Smooth muscle cell (in vitro differentiated cells): Measurements from ENCODE around the gene RUFY3. TPM values are rescaled to one million over a fixed set of nuclear protein-coding genes. Genes with fewer than 3 reads are reported as not detected.
"Not testable (repeated sequence)": the region's sequence is repeated elsewhere in the genome, so short reads cannot be mapped to it uniquely, and the experiment has no call there.

Experiments
- DNase-seq: peaks from one replicate; lab custom pipeline; 2025; ENCODE audit not compliant: unreplicated experiment; lab: John Stamatoyannopoulos, UW
- H2AFZ ChIP-seq: fragments of 200-600 bp; sonication (generic); 2 replicates; pipeline ENCODE4 v1.6.0; 2016; ENCODE audit warnings: antibody characterized with exemption, low read depth, mild to moderate bottlenecking
- H3F3A ChIP-seq: fragments of 200-600 bp; sonication (generic); 2 replicates; pipeline ENCODE4 v1.6.0; 2017; ENCODE audit warnings: antibody characterized with exemption, low read depth
- H3K27ac ChIP-seq: fragments of 200-600 bp; sonication (generic); 2 replicates; pipeline ENCODE4 v1.5.1; 2016; ENCODE audit warnings: low read depth, mild to moderate bottlenecking
- H3K27me3 ChIP-seq: fragments of 200-600 bp; sonication (generic); 2 replicates; pipeline ENCODE4 v1.6.1; 2016; ENCODE audit warnings: low read depth, mild to moderate bottlenecking
- H3K36me3 ChIP-seq: fragments of 200-600 bp; sonication (generic); 2 replicates; pipeline ENCODE4 v1.5.1; 2016; ENCODE audit warnings: low read depth
- H3K4me1 ChIP-seq: fragments of 200-600 bp; sonication (generic); 2 replicates; pipeline ENCODE4 v1.5.1; 2016; ENCODE audit warnings: low read depth
- H3K4me2 ChIP-seq: fragments of 200-600 bp; sonication (generic); 2 replicates; pipeline ENCODE4 v1.6.0; 2016; ENCODE audit warnings: mild to moderate bottlenecking
- H3K4me3 ChIP-seq: fragments of 200-600 bp; sonication (generic); 2 replicates; pipeline ENCODE4 v1.5.1; 2016; ENCODE audit warnings: mild to moderate bottlenecking
- H3K79me2 ChIP-seq: fragments of 200-600 bp; sonication (generic); 2 replicates; pipeline ENCODE4 v1.6.0; 2016; ENCODE audit warnings: low read depth, mild to moderate bottlenecking
- H3K9ac ChIP-seq: fragments of 200-600 bp; sonication (generic); 2 replicates; pipeline ENCODE4 v1.6.0; 2016; ENCODE audit warnings: low read depth
- H3K9me3 ChIP-seq: fragments of 200-600 bp; sonication (generic); replicated peaks from 2 replicates; pipeline ENCODE4 v1.5.1; 2016; ENCODE audit warnings: low read depth
- H4K20me1 ChIP-seq: fragments of 200-600 bp; sonication (generic); 2 replicates; pipeline ENCODE4 v1.6.0; 2016; ENCODE audit warnings: low read depth
- WGBS: methylation state at CpG from one replicate; pipeline ENCODE4 v1.1.7; 2016; ENCODE audit warnings: low lambda C conversion rate; 5-methylcytosine and 5-hydroxymethylcytosine counted together
- polyA plus RNA-seq: library from polyadenylated mRNA; unstranded; fragments of >200 nt; fragmentation: Nextera tagmentation; extraction: Ambion mirVana; gene quantifications from 2 replicates; pipeline ENCODE4 v1.2.1, GENCODE V29; 2016
- total RNA-seq: library from RNA; depleted of rRNA; stranded (reverse); fragments of >200 nt; gene quantifications from 2 replicates; pipeline ENCODE4 v1.2.3, GENCODE V29; 2014
- TF ChIP-seq, protein P1 (sequence below): fragments of 200-600 bp; sonication (generic); IDR thresholded peaks from 2 replicates; pipeline ENCODE4 v1.5.1; 2017; ENCODE audit warnings: borderline replicate concordance, mild to moderate bottlenecking, antibody characterized with exemption; ENCODE audit not compliant: insufficient read depth, poor library complexity, severe bottlenecking

The RUFY3 gene
- total and polyA plus RNA-seq, 2 experiments from 2014 or later, result 22.2 to 49.2 TPM

DNA sequence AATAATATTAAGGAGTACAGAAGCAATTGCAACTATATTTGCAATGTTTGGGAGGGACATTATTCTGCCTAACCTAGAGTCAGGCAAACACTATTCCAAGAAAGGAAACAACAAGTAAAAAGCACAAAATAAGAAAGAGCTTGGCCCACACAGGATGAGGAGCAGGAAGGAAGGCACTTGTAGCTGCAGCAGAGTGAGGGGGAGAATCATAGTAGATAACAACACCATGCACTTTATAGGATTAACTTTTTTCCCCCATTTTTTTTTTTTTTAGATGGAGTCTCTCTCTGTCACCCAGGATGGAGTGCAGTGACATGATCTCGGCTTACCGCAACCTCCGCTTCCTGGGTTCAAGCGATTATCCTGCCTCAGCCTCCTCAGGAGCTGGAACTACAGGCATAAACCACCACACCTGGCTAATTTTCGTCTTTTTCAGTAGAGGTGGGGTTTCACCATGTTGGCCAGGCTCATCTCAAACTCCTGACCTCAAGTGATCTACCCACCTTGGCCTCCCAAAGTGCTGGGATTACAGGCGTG, 45.1 kb upstream of the RUFY3 start:
- Histone ChIP-seq H3F3A (no peaks in the 10 kb centered on the region), H3K27ac (no peak overlapping the region), H3K79me2 (no peaks in the 10 kb centered on the region), H3K36me3 (no peaks in the 10 kb centered on the region), H2AFZ (no peak overlapping the region), H3K4me1 (no peaks in the 10 kb centered on the region), H3K4me3 (no peak overlapping the region), H3K9ac (no peak overlapping the region), H3K9me3 (no peaks in the 10 kb centered on the region), H3K4me2 (no peak overlapping the region), H3K27me3 (no peaks in the 10 kb centered on the region), H4K20me1 (no peaks in the 10 kb centered on the region)
- 87% methylated on average over 6 of the region's 6 CpGs for WGBS
- TF ChIP-seq, protein P1, sequence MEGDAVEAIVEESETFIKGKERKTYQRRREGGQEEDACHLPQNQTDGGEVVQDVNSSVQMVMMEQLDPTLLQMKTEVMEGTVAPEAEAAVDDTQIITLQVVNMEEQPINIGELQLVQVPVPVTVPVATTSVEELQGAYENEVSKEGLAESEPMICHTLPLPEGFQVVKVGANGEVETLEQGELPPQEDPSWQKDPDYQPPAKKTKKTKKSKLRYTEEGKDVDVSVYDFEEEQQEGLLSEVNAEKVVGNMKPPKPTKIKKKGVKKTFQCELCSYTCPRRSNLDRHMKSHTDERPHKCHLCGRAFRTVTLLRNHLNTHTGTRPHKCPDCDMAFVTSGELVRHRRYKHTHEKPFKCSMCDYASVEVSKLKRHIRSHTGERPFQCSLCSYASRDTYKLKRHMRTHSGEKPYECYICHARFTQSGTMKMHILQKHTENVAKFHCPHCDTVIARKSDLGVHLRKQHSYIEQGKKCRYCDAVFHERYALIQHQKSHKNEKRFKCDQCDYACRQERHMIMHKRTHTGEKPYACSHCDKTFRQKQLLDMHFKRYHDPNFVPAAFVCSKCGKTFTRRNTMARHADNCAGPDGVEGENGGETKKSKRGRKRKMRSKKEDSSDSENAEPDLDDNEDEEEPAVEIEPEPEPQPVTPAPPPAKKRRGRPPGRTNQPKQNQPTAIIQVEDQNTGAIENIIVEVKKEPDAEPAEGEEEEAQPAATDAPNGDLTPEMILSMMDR, result no peak
- no peak for DNase-seq

DNA sequence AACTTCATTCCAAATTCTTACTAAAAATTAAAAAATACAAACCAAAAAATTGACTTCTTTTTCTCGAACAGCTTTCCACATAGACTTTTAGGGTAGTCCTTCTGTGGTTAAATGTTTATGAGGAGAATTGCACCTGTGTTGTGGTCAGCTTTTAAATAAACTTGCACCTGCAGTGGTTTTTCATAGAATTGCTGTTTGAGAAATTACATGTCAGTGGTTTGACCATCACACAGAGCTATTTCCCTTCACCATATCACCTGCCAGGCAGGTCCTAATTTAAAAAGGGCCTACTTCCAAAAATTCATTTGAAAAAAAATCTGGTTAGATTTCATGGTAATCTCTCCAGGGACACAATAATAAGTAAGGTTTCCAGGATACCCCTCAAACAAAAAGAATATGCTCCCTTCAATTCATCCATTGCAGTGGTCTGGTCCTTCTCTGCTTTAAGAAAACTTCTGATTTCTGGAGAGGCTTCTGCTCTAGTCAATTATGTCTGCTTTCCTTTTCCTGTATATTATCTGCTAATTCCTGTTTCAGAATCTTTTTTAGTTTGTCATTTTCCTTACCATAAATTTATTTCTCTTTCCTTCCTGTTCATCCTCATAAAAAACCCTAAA, 43.3 kb upstream of the RUFY3 start:
- Histone ChIP-seq H4K20me1 (no peaks in the 10 kb centered on the region), H3K9ac (no peak overlapping the region), H2AFZ (no peak overlapping the region), H3K9me3 (no peaks in the 10 kb centered on the region), H3K4me1 (no peaks in the 10 kb centered on the region), H3K79me2 (no peaks in the 10 kb centered on the region), H3K4me2 (no peak overlapping the region), H3K36me3 (no peaks in the 10 kb centered on the region), H3K27me3 (no peaks in the 10 kb centered on the region), H3K27ac (no peak overlapping the region), H3K4me3 (no peak overlapping the region), H3F3A (no peaks in the 10 kb centered on the region)
- no peak for DNase-seq
- 97% methylated on average over 1 of the region's 1 CpG for WGBS
- TF ChIP-seq, protein P1, result no peak

DNA sequence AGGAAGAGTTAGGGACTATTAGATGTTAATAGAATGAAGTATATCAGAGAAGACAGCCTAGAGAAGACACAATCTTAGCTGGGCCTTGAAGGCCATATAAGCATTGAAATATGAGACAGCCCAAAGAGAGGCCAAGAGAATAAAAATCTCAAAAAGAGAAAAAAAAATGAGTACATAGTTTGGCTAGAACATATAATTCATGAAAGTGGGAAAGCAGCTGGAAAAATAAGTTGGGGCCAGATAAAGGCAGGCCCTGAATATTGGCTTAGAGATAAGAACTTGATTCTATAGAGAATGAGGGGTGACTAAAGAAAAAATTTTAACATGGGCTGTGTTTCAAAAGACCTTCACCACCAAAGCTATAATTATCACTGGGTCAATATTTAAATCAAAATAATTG, 40.8 kb upstream of the RUFY3 start:
- Histone ChIP-seq H3K27ac (no peak overlapping the region), H4K20me1 (no peaks in the 10 kb centered on the region), H2AFZ (no peak overlapping the region), H3F3A (no peaks in the 10 kb centered on the region), H3K4me1 (no peaks in the 10 kb centered on the region), H3K9me3 (no peaks in the 10 kb centered on the region), H3K4me3 (no peak overlapping the region), H3K36me3 (no peaks in the 10 kb centered on the region), H3K79me2 (no peaks in the 10 kb centered on the region), H3K9ac (no peak overlapping the region), H3K4me2 (no peak overlapping the region), H3K27me3 (peaks cover 3% of the 10 kb centered on the region)
- DNase-seq, result no peak
- TF ChIP-seq, protein P1, result no peak

DNA sequence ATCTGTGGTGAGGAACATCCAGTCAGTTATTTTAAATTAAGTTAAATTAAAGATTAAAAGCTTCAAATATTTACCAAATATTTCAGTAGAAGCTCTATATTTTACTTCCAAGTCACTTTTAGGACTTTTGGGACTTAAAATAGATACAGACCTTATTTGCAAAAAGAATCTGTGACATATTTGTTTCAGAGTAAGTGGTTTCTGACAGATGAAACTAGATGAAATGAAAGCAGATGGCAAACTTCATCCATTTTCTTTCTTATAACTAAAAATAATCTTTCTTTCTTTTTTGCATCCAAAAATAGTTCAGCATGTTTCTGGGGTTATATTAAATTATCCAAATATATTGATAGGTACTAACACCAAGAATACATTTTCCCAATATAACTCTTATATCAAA, 40.1 kb upstream of the RUFY3 start:
- Histone ChIP-seq H3F3A (no peaks in the 10 kb centered on the region), H3K4me1 (no peaks in the 10 kb centered on the region), H3K4me3 (no peak overlapping the region), H4K20me1 (no peaks in the 10 kb centered on the region), H3K36me3 (no peaks in the 10 kb centered on the region), H3K79me2 (no peaks in the 10 kb centered on the region), H3K4me2 (no peak overlapping the region), H3K27me3 (peaks cover 3% of the 10 kb centered on the region), H3K9ac (no peak overlapping the region), H2AFZ (no peak overlapping the region), H3K9me3 (no peaks in the 10 kb centered on the region), H3K27ac (no peak overlapping the region)
- DNase-seq, result no peak
- TF ChIP-seq, protein P1, result no peak

DNA sequence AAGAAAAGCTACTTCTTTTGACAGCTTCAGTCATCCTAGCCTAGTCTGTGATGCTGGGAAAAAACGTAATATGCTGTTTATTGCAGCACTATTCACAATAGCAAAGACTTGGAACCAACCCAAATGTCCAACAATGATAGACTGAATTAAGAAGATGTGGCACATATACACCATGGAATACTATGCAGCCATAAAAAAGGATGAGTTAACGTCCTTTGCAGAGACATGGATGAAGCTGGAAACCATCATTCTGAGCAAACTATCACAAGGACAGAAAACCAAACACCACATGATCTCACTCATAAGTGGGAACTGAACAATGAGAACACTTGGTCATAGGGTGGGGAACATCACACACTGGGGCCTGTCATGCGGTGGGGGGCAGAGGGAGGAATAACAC, 39.6 kb upstream of the RUFY3 start:
- DNase-seq, H3K9ac ChIP-seq, H3K27ac ChIP-seq, H4K20me1 ChIP-seq, H3K27me3 ChIP-seq, H3K4me3 ChIP-seq, H3K4me2 ChIP-seq, H3K36me3 ChIP-seq, H3K79me2 ChIP-seq, H2AFZ ChIP-seq, H3K4me1 ChIP-seq, H3F3A ChIP-seq, H3K9me3 ChIP-seq: not testable (repeated sequence)
- WGBS, result 94% methylated on average over 3 of the region's 3 CpGs
